Keratinocyte (primary cell): Measurements from ENCODE around the gene FSD2. TPM values are rescaled to one million over a fixed set of nuclear protein-coding genes. Genes with fewer than 3 reads are reported as not detected.

ENCODE experiments used
- DNase-seq: peaks from one replicate; pipeline ENCODE4 v3.0.0-alpha.2; 2011; ENCODE audit warnings: low read depth, missing footprints, low spot score
- FAIRE-seq: peaks from 2 replicates; lab custom pipeline; 2011; peaks lifted over from hg19 to GRCh38; lab: Jason Lieb, UNC
- H2AFZ ChIP-seq: 2 replicates; pipeline ENCODE4 v1.6.0; 2012; ENCODE audit warnings: low read length, control low read depth, inconsistent platforms; ENCODE audit not compliant: control insufficient read depth
- H3K27ac ChIP-seq: 2 replicates; pipeline ENCODE4 v1.5.1; 2011; ENCODE audit warnings: low read length; ENCODE audit not compliant: control insufficient read depth, insufficient read depth
- H3K27me3 ChIP-seq: 3 replicates; pipeline ENCODE4 v1.6.0; 2011; ENCODE audit warnings: low read length; ENCODE audit not compliant: control insufficient read depth, insufficient read depth; ENCODE audit errors: extremely low read depth
- H3K36me3 ChIP-seq, 2 experiments: 2 replicates in 1 of 2; 3 replicates in 1 of 2; pipeline ENCODE4 v1.5.1; 2011; ENCODE audit warnings: low read length in 2 of 2, mild to moderate bottlenecking in 1 of 2; ENCODE audit not compliant: control insufficient read depth in 2 of 2, insufficient read depth in 2 of 2; ENCODE audit errors: extremely low read depth in 1 of 2
- H3K4me1 ChIP-seq: 3 replicates; pipeline ENCODE4 v1.5.1; 2011; ENCODE audit warnings: low read length; ENCODE audit not compliant: control insufficient read depth, insufficient read depth; ENCODE audit errors: extremely low read depth
- H3K4me2 ChIP-seq: 3 replicates; pipeline ENCODE4 v1.6.0; 2011; ENCODE audit warnings: low read depth, low read length; ENCODE audit not compliant: control insufficient read depth, insufficient read depth; ENCODE audit errors: extremely low read depth
- H3K4me3 ChIP-seq, 3 experiments: fragments of 200-600 bp in 1 of 3; sonication (generic) in 1 of 3; 2 replicates in 2 of 3; 3 replicates in 1 of 3; pipeline ENCODE4 v1.5.1; 2011 to 2016; ENCODE audit warnings: low read length in 3 of 3, mild to moderate bottlenecking in 3 of 3, control low read depth in 2 of 3, inconsistent platforms in 1 of 3, low read depth in 1 of 3, mixed read lengths in 1 of 3, mixed run types in 1 of 3, moderate library complexity in 1 of 3; ENCODE audit not compliant: control insufficient read depth in 2 of 3, insufficient read depth in 2 of 3; ENCODE audit errors: extremely low read depth in 1 of 3
- H3K79me2 ChIP-seq: 2 replicates; pipeline ENCODE4 v1.6.0; 2012; ENCODE audit warnings: low read length; ENCODE audit not compliant: control insufficient read depth, insufficient read depth
- H3K9ac ChIP-seq: 3 replicates; pipeline ENCODE4 v1.6.0; 2011; ENCODE audit warnings: low read length; ENCODE audit not compliant: control insufficient read depth, insufficient read depth; ENCODE audit errors: extremely low read depth
- H3K9me1 ChIP-seq: 3 replicates; pipeline ENCODE4 v1.6.0; 2011; ENCODE audit warnings: low read length; ENCODE audit not compliant: control insufficient read depth, insufficient read depth; ENCODE audit errors: extremely low read depth
- H3K9me3 ChIP-seq: 2 replicates; pipeline ENCODE4 v1.5.1; 2012; ENCODE audit warnings: low read depth, low read length; ENCODE audit not compliant: control insufficient read depth
- H4K20me1 ChIP-seq: 3 replicates; pipeline ENCODE4 v1.6.0; 2011; ENCODE audit warnings: low read length; ENCODE audit not compliant: control insufficient read depth, insufficient read depth; ENCODE audit errors: extremely low read depth
- EZH2 ChIP-seq: IDR thresholded peaks from one replicate; pipeline ENCODE4 v1.6.1; 2012; ENCODE audit warnings: inconsistent platforms, mild to moderate bottlenecking, low read length, moderate library complexity
- dilution Hi-C: fragments of 300-500 bp; cut with MboI; formaldehyde crosslinking; loops from one replicate; pipeline ENCODE4 v1.7.0; 2020; ENCODE audit warnings: low sequenced_read_pairs; ENCODE audit not compliant: extremely low pct_ligation_motif_present
- polyA plus RNA-seq, 5 experiments: library from polyadenylated mRNA; depleted of rRNA in 3 of 5; stranded (reverse) in 3 of 5; stranded (forward) in 1 of 5; unstranded in 1 of 5; fragments of >200 nt; gene quantifications; 1 replicate in 1 of 5; 2 replicates in 3 of 5; 3 replicates in 1 of 5; pipeline versions ENCODE4 v1.2.1 to v1.2.3, GENCODE V29; 2011 to 2012; ENCODE audit warnings: missing spikeins in 2 of 5, low read depth in 1 of 5, low replicate concordance in 1 of 5
- TF ChIP-seq, protein P1 (sequence below), 3 experiments: IDR thresholded peaks in 1 of 3; conservative IDR thresholded peaks in 1 of 3; optimal IDR thresholded peaks in 1 of 3; 2 replicates in 2 of 3; 3 replicates in 1 of 3; pipeline versions ENCODE3 to v1.5.1; 2011; ENCODE audit warnings: low read length in 3 of 3, mild to moderate bottlenecking in 3 of 3, moderate library complexity in 2 of 3, control low read depth in 1 of 3, inconsistent platforms in 1 of 3; ENCODE audit not compliant: insufficient read depth in 2 of 3; ENCODE audit errors: extremely low read depth in 1 of 3

Gene FSD2
- polyA plus RNA-seq, 1 donor (not counting 4 experiments of a cell fraction or from before 2014, with no cell fraction given): not detected

DNA sequence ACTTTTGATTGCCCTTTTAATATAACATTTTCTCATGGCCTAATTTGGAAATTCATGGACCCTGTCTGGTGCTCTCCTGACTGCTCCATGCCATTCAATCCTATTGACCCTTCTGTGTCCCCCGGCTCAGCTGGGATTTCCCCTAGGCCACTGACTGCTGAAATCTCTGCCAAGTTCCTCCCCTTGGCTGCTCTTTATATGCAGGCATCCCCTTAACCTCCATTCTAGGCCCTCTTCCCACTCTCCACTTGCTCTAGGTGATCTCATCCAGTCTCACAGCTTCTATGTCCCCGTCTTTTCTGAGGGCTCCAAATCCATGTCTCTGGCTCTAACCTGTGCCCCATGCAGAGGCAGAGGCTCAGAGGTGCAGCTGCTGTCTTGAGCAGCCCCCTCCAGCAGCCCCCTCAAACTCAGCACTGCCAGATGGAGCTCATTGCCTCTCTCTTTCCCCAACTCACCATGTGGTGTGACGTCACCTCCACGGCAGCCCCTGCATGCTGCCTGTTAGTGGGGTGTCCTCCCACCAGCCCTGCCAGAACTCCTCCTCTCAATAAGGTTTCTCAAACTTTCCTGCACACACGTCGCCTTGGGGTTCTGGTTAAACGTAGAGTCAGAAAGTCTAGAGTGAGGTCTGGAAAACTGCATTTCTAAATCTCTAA, 6.6 kb downstream of the FSD2 start:
- peaks cover 7% of the 10 kb centered on the region for H3K27me3 ChIP-seq
- no peaks in the 10 kb centered on the region for H3K36me3 ChIP-seq
- dilution Hi-C loops: no loop called here
- H4K20me1 ChIP-seq: no peaks in the 10 kb centered on the region
- no peaks in the 10 kb centered on the region for H3K79me2 ChIP-seq
- no peak overlapping the region for H3K9ac ChIP-seq
- FAIRE-seq: no peak
- H3K27ac ChIP-seq: no peak overlapping the region
- no peak overlapping the region for H2AFZ ChIP-seq
- no peaks in the 10 kb centered on the region for H3K9me3 ChIP-seq
- TF ChIP-seq, protein P1, sequence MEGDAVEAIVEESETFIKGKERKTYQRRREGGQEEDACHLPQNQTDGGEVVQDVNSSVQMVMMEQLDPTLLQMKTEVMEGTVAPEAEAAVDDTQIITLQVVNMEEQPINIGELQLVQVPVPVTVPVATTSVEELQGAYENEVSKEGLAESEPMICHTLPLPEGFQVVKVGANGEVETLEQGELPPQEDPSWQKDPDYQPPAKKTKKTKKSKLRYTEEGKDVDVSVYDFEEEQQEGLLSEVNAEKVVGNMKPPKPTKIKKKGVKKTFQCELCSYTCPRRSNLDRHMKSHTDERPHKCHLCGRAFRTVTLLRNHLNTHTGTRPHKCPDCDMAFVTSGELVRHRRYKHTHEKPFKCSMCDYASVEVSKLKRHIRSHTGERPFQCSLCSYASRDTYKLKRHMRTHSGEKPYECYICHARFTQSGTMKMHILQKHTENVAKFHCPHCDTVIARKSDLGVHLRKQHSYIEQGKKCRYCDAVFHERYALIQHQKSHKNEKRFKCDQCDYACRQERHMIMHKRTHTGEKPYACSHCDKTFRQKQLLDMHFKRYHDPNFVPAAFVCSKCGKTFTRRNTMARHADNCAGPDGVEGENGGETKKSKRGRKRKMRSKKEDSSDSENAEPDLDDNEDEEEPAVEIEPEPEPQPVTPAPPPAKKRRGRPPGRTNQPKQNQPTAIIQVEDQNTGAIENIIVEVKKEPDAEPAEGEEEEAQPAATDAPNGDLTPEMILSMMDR (optimal IDR thresholded peaks at IDR 0.05 in 1 of 3, IDR thresholded peaks at IDR 0.05 in 1 of 3, conservative IDR thresholded peaks at IDR 0.05 in 1 of 3; ENCODE audit: extremely low read depth in 1 of 3, insufficient read depth in 2 of 3, low read length in 3 of 3): no peak
- TF ChIP-seq EZH2: no peak
- H3K4me1 ChIP-seq: peaks cover 5% of the 10 kb centered on the region
- no peak overlapping the region for H3K4me2 ChIP-seq
- H3K4me3 ChIP-seq: no peak overlapping the region
- no peaks in the 10 kb centered on the region for H3K9me1 ChIP-seq
- no peak for DNase-seq

DNA sequence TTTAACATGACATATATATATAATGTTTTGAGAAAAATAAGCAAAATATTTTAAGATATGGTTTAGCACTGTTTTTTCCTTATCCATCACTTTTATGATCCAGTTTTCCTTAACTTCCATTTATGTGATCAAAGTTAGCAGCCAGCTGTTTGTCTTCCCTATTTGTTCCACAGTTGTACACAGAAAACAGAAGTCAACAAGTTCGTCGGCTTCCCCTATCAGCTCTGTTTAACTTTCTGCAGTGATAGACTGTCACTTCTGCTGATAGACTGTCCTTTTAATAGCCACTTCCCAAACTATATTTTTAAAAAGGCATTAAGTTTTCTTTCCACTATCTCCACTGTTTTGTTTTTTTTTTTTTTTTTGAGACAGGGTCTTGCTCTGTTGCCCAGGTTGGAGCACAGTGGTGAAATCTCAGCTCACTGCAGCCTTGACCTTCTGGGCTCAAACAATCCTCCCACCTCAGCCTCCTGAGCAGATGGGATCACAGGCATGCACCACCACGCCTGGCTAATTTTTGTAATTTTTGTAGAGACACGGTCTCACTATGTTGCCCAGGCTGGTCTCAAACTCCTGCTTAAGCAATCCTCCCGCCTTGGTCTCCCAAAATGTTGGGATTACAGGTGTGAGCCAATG, 7.2 kb downstream of the FSD2 start:
- no peak overlapping the region for H3K4me2 ChIP-seq
- H3K9ac ChIP-seq: no peak overlapping the region
- H3K27ac ChIP-seq: no peak overlapping the region
- peaks cover 7% of the 10 kb centered on the region for H3K27me3 ChIP-seq
- FAIRE-seq (no peak), DNase-seq (no peak)
- no peak overlapping the region for H2AFZ ChIP-seq
- H3K79me2 ChIP-seq: no peaks in the 10 kb centered on the region
- no peak overlapping the region for H3K4me3 ChIP-seq
- no peaks in the 10 kb centered on the region for H3K9me1 ChIP-seq
- dilution Hi-C loops: no loop called here
- H3K4me1 ChIP-seq: no peaks in the 10 kb centered on the region
- no peaks in the 10 kb centered on the region for H4K20me1 ChIP-seq
- H3K9me3 ChIP-seq: no peaks in the 10 kb centered on the region
- TF ChIP-seq, protein P1 (optimal IDR thresholded peaks at IDR 0.05 in 1 of 3, IDR thresholded peaks at IDR 0.05 in 1 of 3, conservative IDR thresholded peaks at IDR 0.05 in 1 of 3; ENCODE audit: extremely low read depth in 1 of 3, insufficient read depth in 2 of 3, low read length in 3 of 3): no peak
- no peaks in the 10 kb centered on the region for H3K36me3 ChIP-seq
